Activated CD4-positive, alpha-beta memory T cell treated with anti-CD3 and anti-CD28 coated beads, Interleukin-2, amount 10 ng/mL, durations not matched to agents 7 days and 5 days (primary cell): ENCODE results near the gene DVL1. TPM values are rescaled to one million over a fixed set of nuclear protein-coding genes. Genes with fewer than 3 reads are reported as not detected.
"Not testable (repeated sequence)": the region's sequence is repeated elsewhere in the genome, so short reads cannot be mapped to it uniquely, and the experiment has no call there.

Experiments used
- CTCF ChIA-PET: fragments of 350-600 bp; sonication (Branson Sonifier 250); formaldehyde crosslinking; loops from one replicate; lab custom pipeline; 2021; ENCODE audit warnings: antibody characterized with exemption, inconsistent platforms; lab: Charles Lee
- POLR2A ChIA-PET: fragments of 350-600 bp; sonication (Branson Sonifier 250); formaldehyde crosslinking; loops from one replicate; lab custom pipeline; 2021; ENCODE audit warnings: antibody characterized with exemption; lab: Charles Lee
- DNase-seq: peaks from one replicate; pipeline ENCODE4 v3.0.0-alpha.2; 2020
- H3K27ac Mint-ChIP-seq: one replicate; pipeline ENCODE4 v1.8.0; 2021; ENCODE audit warnings: mild to moderate bottlenecking, mixed read lengths
- H3K27me3 Mint-ChIP-seq: one replicate; pipeline ENCODE4 v1.8.0; 2021; ENCODE audit warnings: mixed read lengths
- H3K36me3 Mint-ChIP-seq: one replicate; pipeline ENCODE4 v1.8.0; 2021; ENCODE audit warnings: low read depth, mixed read lengths
- H3K4me1 Mint-ChIP-seq: one replicate; pipeline ENCODE4 v1.8.0; 2021; ENCODE audit warnings: mixed read lengths
- H3K4me3 Mint-ChIP-seq: one replicate; pipeline ENCODE4 v1.8.0; 2021; ENCODE audit warnings: mild to moderate bottlenecking, mixed read lengths
- H3K9me3 Mint-ChIP-seq: one replicate; pipeline ENCODE4 v1.8.0; 2021; ENCODE audit warnings: mixed read lengths
- total RNA-seq, 2 experiments: library from RNA; stranded (reverse); gene quantifications; one replicate each; pipeline ENCODE4 v1.2.3, GENCODE V29; 2021

Gene DVL1
- total RNA-seq, 2 experiments from 2014 or later, result 36.0 to 37.8 TPM

GRCh38 chr1:1324084-1324523 is 25.1 kb downstream of the DVL1 start:
- H3K4me3 Mint-ChIP-seq, result peak overlapping the region; percentile 89
- POLR2A ChIA-PET, result interaction anchor here (1.6 kb wide), 1 partner anchor 11 kb away, joined by 6 read pairs; no protein-coding TSS in a partner anchor
- H3K27ac Mint-ChIP-seq, result no peak overlapping the region
- no peaks in the 10 kb centered on the region for H3K27me3 Mint-ChIP-seq
- peaks cover 16% of the 10 kb centered on the region for H3K36me3 Mint-ChIP-seq
- peaks cover 40% of the 10 kb centered on the region for H3K4me1 Mint-ChIP-seq
- no peaks in the 10 kb centered on the region for H3K9me3 Mint-ChIP-seq
- no peak for DNase-seq
- CTCF ChIA-PET, result no interaction called here

GRCh38 chr1:1322952-1323351 is 26.3 kb downstream of the DVL1 start:
- H3K27me3 Mint-ChIP-seq, result no peaks in the 10 kb centered on the region
- DNase-seq, result no peak
- no peaks in the 10 kb centered on the region for H3K9me3 Mint-ChIP-seq
- H3K4me1 Mint-ChIP-seq, result peaks cover 40% of the 10 kb centered on the region
- H3K27ac Mint-ChIP-seq, result peak overlapping the region; percentile 72
- ChIA-PET CTCF (no interaction called here), POLR2A (interaction anchor here (1.6 kb wide), 1 partner anchor 10 kb away, joined by 6 read pairs; no protein-coding TSS in a partner anchor)
- H3K36me3 Mint-ChIP-seq, result peaks cover 18% of the 10 kb centered on the region
- peak overlapping the region; percentile 87 for H3K4me3 Mint-ChIP-seq

GRCh38 chr1:1322418-1322817 is 26.8 kb downstream of the DVL1 start:
- Mint-ChIP-seq H3K27ac (peak overlapping the region; percentile 72), H3K4me3 (peak overlapping the region; percentile 87), H3K36me3 (peaks cover 21% of the 10 kb centered on the region), H3K27me3 (no peaks in the 10 kb centered on the region), H3K4me1 (peaks cover 39% of the 10 kb centered on the region), H3K9me3 (no peaks in the 10 kb centered on the region)
- ChIA-PET POLR2A (interaction anchor here (1.6 kb wide), 1 partner anchor 9 kb away, joined by 6 read pairs; no protein-coding TSS in a partner anchor), CTCF (no interaction called here)
- no peak for DNase-seq

GRCh38 chr1:1321477-1321876 is 27.7 kb downstream of the DVL1 start:
- H3K27ac Mint-ChIP-seq, result no peak overlapping the region
- H3K4me3 Mint-ChIP-seq, result no peak overlapping the region
- H3K27me3 Mint-ChIP-seq, result no peaks in the 10 kb centered on the region
- ChIA-PET POLR2A (no interaction called here), CTCF (no interaction called here)
- DNase-seq, result no peak
- H3K36me3 Mint-ChIP-seq, result peaks cover 24% of the 10 kb centered on the region
- H3K9me3 Mint-ChIP-seq, result no peaks in the 10 kb centered on the region
- H3K4me1 Mint-ChIP-seq, result peaks cover 37% of the 10 kb centered on the region

- H3K27ac Mint-ChIP-seq, result no peak overlapping the region
- POLR2A ChIA-PET, result no interaction called here
- H3K4me3 Mint-ChIP-seq, result no peak overlapping the region
- CTCF ChIA-PET, result no interaction called here
- no peaks in the 10 kb centered on the region for H3K9me3 Mint-ChIP-seq
- H3K36me3 Mint-ChIP-seq, result peaks cover 25% of the 10 kb centered on the region
- H3K4me1 Mint-ChIP-seq, result peaks cover 31% of the 10 kb centered on the region
- no peak for DNase-seq
- H3K27me3 Mint-ChIP-seq, result no peaks in the 10 kb centered on the region
These were observed 28.4 kb downstream of the DVL1 start for GRCh38 chr1:1320666-1321448.

GRCh38 chr1:1319646-1319941 is 29.6 kb downstream of the DVL1 start:
- ChIA-PET POLR2A (no interaction called here), CTCF (no interaction called here)
- no peak overlapping the region for H3K4me3 Mint-ChIP-seq
- H3K27ac Mint-ChIP-seq, result no peak overlapping the region
- H3K36me3 Mint-ChIP-seq, result peaks cover 34% of the 10 kb centered on the region
- H3K27me3 Mint-ChIP-seq, result no peaks in the 10 kb centered on the region
- no peak for DNase-seq
- H3K9me3 Mint-ChIP-seq, result no peaks in the 10 kb centered on the region
- peaks cover 28% of the 10 kb centered on the region for H3K4me1 Mint-ChIP-seq

GRCh38 chr1:1318777-1319645 is 30.2 kb downstream of the DVL1 start:
- no peak overlapping the region for H3K27ac Mint-ChIP-seq
- H3K36me3 Mint-ChIP-seq, result peaks cover 34% of the 10 kb centered on the region

GRCh38 chr1:1318131-1318652 is 31.0 kb downstream of the DVL1 start:
- ChIA-PET POLR2A (no interaction called here), CTCF (no interaction called here)
- no peak for DNase-seq
- H3K9me3 Mint-ChIP-seq, result no peaks in the 10 kb centered on the region
- no peak overlapping the region for H3K27ac Mint-ChIP-seq
- peaks cover 21% of the 10 kb centered on the region for H3K4me1 Mint-ChIP-seq
- H3K36me3 Mint-ChIP-seq, result peaks cover 33% of the 10 kb centered on the region
- H3K4me3 Mint-ChIP-seq, result no peak overlapping the region
- no peaks in the 10 kb centered on the region for H3K27me3 Mint-ChIP-seq

More at GRCh38 chr1:1318777-1319645, 30.2 kb downstream of the DVL1 start:
- DNase-seq, result no peak
- no peaks in the 10 kb centered on the region for H3K27me3 Mint-ChIP-seq
- ChIA-PET POLR2A (no interaction called here), CTCF (no interaction called here)
- peaks cover 26% of the 10 kb centered on the region for H3K4me1 Mint-ChIP-seq
- no peaks in the 10 kb centered on the region for H3K9me3 Mint-ChIP-seq
- H3K4me3 Mint-ChIP-seq, result no peak overlapping the region

- no peak for DNase-seq
- Mint-ChIP-seq H3K9me3 (no peaks in the 10 kb centered on the region), H3K27ac (no peak overlapping the region), H3K36me3 (peaks cover 38% of the 10 kb centered on the region), H3K27me3 (no peaks in the 10 kb centered on the region), H3K4me3 (no peak overlapping the region), H3K4me1 (peaks cover 17% of the 10 kb centered on the region)
- ChIA-PET POLR2A (no interaction called here), CTCF (no interaction called here)
These were observed 31.8 kb downstream of the DVL1 start for GRCh38 chr1:1317420-1317819.

GRCh38 chr1:1316199-1316598 is 33.0 kb downstream of the DVL1 start:
- POLR2A ChIA-PET, result interaction anchor here (1.0 to 1.4 kb wide), 2 partner anchors 55 to 83 kb away, joined by 3 read pairs; partner anchors contain the start of gene CCNL2
- DNase-seq, H3K9me3 Mint-ChIP-seq, H3K27ac Mint-ChIP-seq, H3K4me3 Mint-ChIP-seq, CTCF ChIA-PET, H3K27me3 Mint-ChIP-seq, H3K4me1 Mint-ChIP-seq: not testable (repeated sequence)
- peaks cover 35% of the 10 kb centered on the region for H3K36me3 Mint-ChIP-seq

GRCh38 chr1:1315435-1315954 is 33.7 kb downstream of the DVL1 start:
- H3K9me3 Mint-ChIP-seq, result no peaks in the 10 kb centered on the region
- POLR2A ChIA-PET, result interaction anchor here (1.0 to 1.4 kb wide), 2 partner anchors 56 to 84 kb away, joined by 3 read pairs; partner anchors contain the start of gene CCNL2
- no peak for DNase-seq
- no peaks in the 10 kb centered on the region for H3K27me3 Mint-ChIP-seq
- no peak overlapping the region for H3K4me3 Mint-ChIP-seq
- CTCF ChIA-PET, result no interaction called here
- peaks cover 37% of the 10 kb centered on the region for H3K36me3 Mint-ChIP-seq
- no peak overlapping the region for H3K27ac Mint-ChIP-seq
- peaks cover 9% of the 10 kb centered on the region for H3K4me1 Mint-ChIP-seq

- no peak overlapping the region for H3K27ac Mint-ChIP-seq
- CTCF ChIA-PET, result no interaction called here
These were observed 34.4 kb downstream of the DVL1 start for GRCh38 chr1:1314678-1315335.

More at GRCh38 chr1:1314678-1315335, 34.4 kb downstream of the DVL1 start:
- Mint-ChIP-seq H3K27me3 (no peaks in the 10 kb centered on the region), H3K4me1 (peaks cover 4% of the 10 kb centered on the region), H3K36me3 (peaks cover 34% of the 10 kb centered on the region), H3K4me3 (no peak overlapping the region), H3K9me3 (no peaks in the 10 kb centered on the region)
- DNase-seq, result no peak
- POLR2A ChIA-PET, result interaction anchor here (1.4 kb wide), 1 partner anchor 56 kb away, joined by 3 read pairs; no protein-coding TSS in a partner anchor
